Stimulated activated effector memory CD8-positive, alpha-beta T cell treated with anti-CD3 and anti-CD28 coated beads, Interleukin-12 subunit alpha, Interleukin-12 subunit beta, amount 100 ng/mL, for 72 hours (primary cell): ENCODE measurements around the gene AFAP1.

Experiments
- ATAC-seq: fragments of 150-1000 bp; cut with Tn5 transposase; 2 replicates; pipeline ENCODE4 v1.10.0; 2021
- DNase-seq, 2 donors: peaks; one replicate each; pipeline ENCODE4 v3.0.0; 2021 to 2022; ENCODE audit warnings: low spot score in 2 of 2
- H3K27ac Mint-ChIP-seq: one replicate; pipeline ENCODE4 v1.8.0; 2022; ENCODE audit warnings: mild to moderate bottlenecking, mixed read lengths
- H3K36me3 Mint-ChIP-seq: one replicate; pipeline ENCODE4 v1.8.0; 2022; ENCODE audit warnings: mild to moderate bottlenecking, mixed read lengths
- H3K4me1 Mint-ChIP-seq: one replicate; pipeline ENCODE4 v1.8.0; 2022; ENCODE audit warnings: mixed read lengths
- H3K4me3 Mint-ChIP-seq: one replicate; pipeline ENCODE4 v1.8.0; 2022; ENCODE audit warnings: mild to moderate bottlenecking, mixed read lengths
- H3K9me3 Mint-ChIP-seq: one replicate; pipeline ENCODE4 v1.8.0; 2022; ENCODE audit warnings: mixed read lengths

AFAP1 gene

GRCh38 chr4:7745301-7745885 is 194.3 kb downstream of the AFAP1 start:
- ATAC-seq (no peak), DNase-seq (no peak)
- Mint-ChIP-seq H3K4me3 (no peak overlapping the region), H3K27ac (no peak overlapping the region), H3K36me3 (no peaks in the 10 kb centered on the region), H3K4me1 (peaks cover 18% of the 10 kb centered on the region), H3K9me3 (no peaks in the 10 kb centered on the region)

GRCh38 chr4:7744142-7744804 is 195.4 kb downstream of the AFAP1 start:
- no peak for ATAC-seq
- Mint-ChIP-seq H3K4me1 (peaks cover 12% of the 10 kb centered on the region), H3K27ac (no peak overlapping the region), H3K36me3 (no peaks in the 10 kb centered on the region), H3K9me3 (no peaks in the 10 kb centered on the region), H3K4me3 (no peak overlapping the region)
- DNase-seq = no peak

GRCh38 chr4:7742807-7743280 is 196.8 kb downstream of the AFAP1 start:
- Mint-ChIP-seq H3K9me3 (no peaks in the 10 kb centered on the region), H3K4me3 (no peak overlapping the region), H3K4me1 (peaks cover 5% of the 10 kb centered on the region), H3K27ac (no peak overlapping the region), H3K36me3 (no peaks in the 10 kb centered on the region)
- ATAC-seq (no peak), DNase-seq (no peak)

GRCh38 chr4:7741946-7742806 is 197.5 kb downstream of the AFAP1 start:
- peaks cover 5% of the 10 kb centered on the region for H3K4me1 Mint-ChIP-seq
- H3K4me3 Mint-ChIP-seq = no peak overlapping the region
- no peaks in the 10 kb centered on the region for H3K9me3 Mint-ChIP-seq
- no peak for DNase-seq
- H3K36me3 Mint-ChIP-seq = no peaks in the 10 kb centered on the region
- H3K27ac Mint-ChIP-seq = no peak overlapping the region
- no peak for ATAC-seq

GRCh38 chr4:7740866-7741525 is 198.7 kb downstream of the AFAP1 start:
- ATAC-seq (no peak), DNase-seq (no peak)
- Mint-ChIP-seq H3K9me3 (no peaks in the 10 kb centered on the region), H3K4me3 (no peak overlapping the region), H3K27ac (no peak overlapping the region), H3K36me3 (no peaks in the 10 kb centered on the region), H3K4me1 (peaks cover 5% of the 10 kb centered on the region)

GRCh38 chr4:7739918-7740865 is 199.5 kb downstream of the AFAP1 start:
- Mint-ChIP-seq H3K36me3 (no peaks in the 10 kb centered on the region), H3K4me3 (no peak overlapping the region), H3K27ac (no peak overlapping the region), H3K4me1 (peaks cover 5% of the 10 kb centered on the region), H3K9me3 (no peaks in the 10 kb centered on the region)
- DNase-seq = no peak
- no peak for ATAC-seq

GRCh38 chr4:7739077-7739917 is 200.4 kb downstream of the AFAP1 start:
- DNase-seq (no peak), ATAC-seq (no peak)
- no peak overlapping the region for H3K27ac Mint-ChIP-seq
- H3K36me3 Mint-ChIP-seq = no peaks in the 10 kb centered on the region
- H3K4me3 Mint-ChIP-seq = no peak overlapping the region
- H3K4me1 Mint-ChIP-seq = peaks cover 5% of the 10 kb centered on the region
- no peaks in the 10 kb centered on the region for H3K9me3 Mint-ChIP-seq

GRCh38 chr4:7738458-7739076 is 201.1 kb downstream of the AFAP1 start:
- H3K9me3 Mint-ChIP-seq = no peaks in the 10 kb centered on the region
- no peak overlapping the region for H3K4me3 Mint-ChIP-seq
- ATAC-seq (no peak), DNase-seq (no peak)
- no peaks in the 10 kb centered on the region for H3K36me3 Mint-ChIP-seq
- H3K4me1 Mint-ChIP-seq = no peaks in the 10 kb centered on the region
- H3K27ac Mint-ChIP-seq = no peak overlapping the region

- H3K36me3 Mint-ChIP-seq = no peaks in the 10 kb centered on the region
- H3K4me1 Mint-ChIP-seq = no peaks in the 10 kb centered on the region
- no peaks in the 10 kb centered on the region for H3K9me3 Mint-ChIP-seq
- no peak overlapping the region for H3K27ac Mint-ChIP-seq
- DNase-seq (no peak), ATAC-seq (no peak)
- H3K4me3 Mint-ChIP-seq = no peak overlapping the region
These were observed 201.8 kb downstream of the AFAP1 start for GRCh38 chr4:7737752-7738457.

GRCh38 chr4:7737268-7737645 is 202.4 kb downstream of the AFAP1 start:
- DNase-seq = no peak
- Mint-ChIP-seq H3K4me1 (no peaks in the 10 kb centered on the region), H3K36me3 (no peaks in the 10 kb centered on the region), H3K27ac (no peak overlapping the region), H3K9me3 (no peaks in the 10 kb centered on the region), H3K4me3 (no peak overlapping the region)
- ATAC-seq = no peak

GRCh38 chr4:7736436-7737267 is 203.0 kb downstream of the AFAP1 start:
- Mint-ChIP-seq H3K27ac (no peak overlapping the region), H3K4me1 (no peaks in the 10 kb centered on the region), H3K9me3 (no peaks in the 10 kb centered on the region), H3K36me3 (no peaks in the 10 kb centered on the region), H3K4me3 (no peak overlapping the region)
- no peak for ATAC-seq
- no peak for DNase-seq

GRCh38 chr4:7735961-7736360 is 203.7 kb downstream of the AFAP1 start:
- no peak for DNase-seq
- H3K36me3 Mint-ChIP-seq = no peaks in the 10 kb centered on the region
- H3K4me3 Mint-ChIP-seq = no peak overlapping the region
- H3K9me3 Mint-ChIP-seq = no peaks in the 10 kb centered on the region
- no peak for ATAC-seq
- no peak overlapping the region for H3K27ac Mint-ChIP-seq
- H3K4me1 Mint-ChIP-seq = no peaks in the 10 kb centered on the region
